ENCODE results near the gene PSME1.

Gene PSME1

DNA sequence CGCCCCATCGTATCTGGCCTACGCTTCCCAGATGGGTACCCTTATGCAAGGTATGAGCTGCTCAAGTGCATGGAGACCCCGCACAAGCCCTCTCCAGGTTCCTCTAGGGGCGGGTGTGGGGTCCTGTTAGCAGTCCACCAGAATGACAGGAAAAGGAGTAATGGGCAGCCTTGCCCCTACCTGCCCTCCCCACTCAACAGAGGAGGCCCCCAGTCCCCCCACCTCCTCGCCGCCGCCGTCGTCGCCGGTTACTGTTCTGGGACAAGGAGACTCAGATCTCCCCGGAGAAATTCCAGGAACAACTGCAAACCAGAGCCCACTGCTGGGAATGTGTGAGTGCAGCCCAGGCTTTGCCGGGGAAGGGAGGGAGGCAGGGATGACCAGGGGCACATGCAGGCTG, 41.9 kb downstream of the PSME1 start:
- DNase-seq: no peak

- no peak for DNase-seq
Measured at GRCh38 chr14:24178399-24179178, 42.6 kb downstream of the PSME1 start.

- no peak for DNase-seq
Measured at GRCh38 chr14:24179294-24179960, 43.4 kb downstream of the PSME1 start.

- DNase-seq: no peak
Measured at GRCh38 chr14:24179961-24180796, 44.2 kb downstream of the PSME1 start.

DNA sequence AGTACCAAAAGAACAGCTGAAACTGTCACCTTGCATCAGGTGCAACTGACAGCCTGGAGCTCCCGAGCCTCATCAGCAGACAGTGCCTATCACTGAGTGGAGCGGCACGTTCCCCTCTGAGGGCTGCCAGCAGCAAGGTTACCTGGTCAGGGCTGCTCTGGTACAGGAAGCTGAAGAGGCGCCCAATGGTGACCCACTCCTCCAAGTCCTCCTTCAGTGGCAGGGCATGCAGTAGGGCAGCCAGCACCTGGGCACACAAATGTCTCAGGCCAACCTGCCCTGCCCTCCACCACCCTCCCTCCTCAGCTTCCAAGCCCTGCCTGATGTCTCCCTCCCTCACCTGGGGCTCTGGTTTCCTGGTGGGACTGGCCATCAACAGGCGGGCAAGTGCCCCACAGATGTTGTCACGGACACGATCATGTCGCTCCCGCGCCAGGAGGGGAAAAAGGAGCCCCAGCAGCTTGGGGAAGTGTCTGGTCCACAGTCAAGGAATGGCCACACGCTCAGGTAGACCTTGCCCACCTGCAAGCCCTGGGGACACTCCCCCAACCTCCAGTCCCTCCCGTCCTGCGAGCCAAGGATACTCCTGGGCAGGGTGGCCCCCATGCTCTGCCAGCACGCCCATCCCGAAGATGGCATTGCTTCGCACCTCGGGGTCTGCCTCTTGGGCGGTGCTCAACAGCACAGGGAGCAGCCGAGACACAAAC, 45.5 kb downstream of the PSME1 start:
- no peak for DNase-seq

GRCh38 chr14:24182110-24182882, 46.3 kb downstream of the PSME1 start:
- DNase-seq: no peak

DNA sequence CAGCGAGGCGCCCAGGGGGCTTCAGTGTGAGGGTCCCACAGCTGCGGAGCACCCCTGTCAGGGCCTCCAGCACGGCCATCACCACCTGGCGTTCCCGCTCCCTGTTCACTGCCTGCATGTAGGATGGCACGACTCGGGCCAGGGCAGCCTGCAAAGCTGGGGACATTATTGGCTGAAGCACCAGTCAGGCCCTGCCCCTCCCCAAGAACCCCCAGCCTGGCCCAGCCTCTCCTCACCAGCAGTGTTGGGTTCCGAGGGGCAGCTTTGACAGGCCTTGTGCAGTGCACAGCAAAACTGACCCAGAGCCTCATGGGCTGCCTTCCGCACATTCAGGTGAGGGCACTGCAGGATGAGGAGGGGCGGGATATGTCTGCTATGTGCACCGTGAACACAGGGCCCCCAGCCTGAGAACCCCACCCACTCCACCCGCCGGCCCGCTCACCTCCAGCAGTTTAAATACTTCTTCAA, 47.1 kb downstream of the PSME1 start:
- DNase-seq: no peak

DNA sequence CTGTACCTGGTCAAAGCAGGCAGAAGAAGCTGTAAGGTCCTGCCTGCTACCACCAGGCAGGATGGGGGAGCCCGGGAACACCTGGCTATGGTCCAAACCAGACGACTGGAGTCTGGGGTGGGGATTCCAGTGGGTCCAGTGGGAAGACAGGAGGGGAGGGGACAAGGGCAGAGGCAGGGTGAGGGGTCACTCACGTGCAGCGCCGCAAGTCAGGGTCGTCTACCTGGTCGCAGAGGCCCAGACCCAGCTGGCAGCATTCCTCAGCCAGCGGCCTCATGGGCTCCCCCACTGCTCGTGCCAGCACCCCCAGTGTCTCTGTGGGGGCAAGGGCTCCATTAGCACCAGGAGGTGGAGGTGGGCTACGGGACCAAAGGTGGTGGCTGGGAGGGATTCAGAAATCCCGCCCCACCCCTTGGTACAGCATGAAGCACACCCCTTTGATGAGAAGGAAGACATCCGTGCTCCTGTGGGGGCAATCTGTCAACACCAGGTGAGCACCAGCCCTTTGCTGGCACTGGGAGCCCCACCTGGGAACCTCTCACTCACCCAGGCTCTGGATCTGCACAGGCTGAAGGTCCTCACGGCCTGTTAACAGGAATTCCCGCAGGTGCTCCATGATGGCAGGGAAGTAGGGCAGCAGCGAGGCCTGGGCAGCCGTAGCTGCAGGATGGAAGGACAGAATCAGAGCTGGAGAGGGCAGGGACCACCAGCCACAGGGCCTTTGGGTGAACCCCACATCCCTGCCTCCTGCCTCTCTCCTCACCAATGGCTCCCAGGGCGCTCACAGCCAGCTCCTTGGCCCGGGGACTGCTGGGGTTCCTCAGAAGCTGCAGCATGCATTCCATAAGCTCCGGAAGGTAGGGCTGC, 48.3 kb downstream of the PSME1 start:
- no peak for DNase-seq

DNA sequence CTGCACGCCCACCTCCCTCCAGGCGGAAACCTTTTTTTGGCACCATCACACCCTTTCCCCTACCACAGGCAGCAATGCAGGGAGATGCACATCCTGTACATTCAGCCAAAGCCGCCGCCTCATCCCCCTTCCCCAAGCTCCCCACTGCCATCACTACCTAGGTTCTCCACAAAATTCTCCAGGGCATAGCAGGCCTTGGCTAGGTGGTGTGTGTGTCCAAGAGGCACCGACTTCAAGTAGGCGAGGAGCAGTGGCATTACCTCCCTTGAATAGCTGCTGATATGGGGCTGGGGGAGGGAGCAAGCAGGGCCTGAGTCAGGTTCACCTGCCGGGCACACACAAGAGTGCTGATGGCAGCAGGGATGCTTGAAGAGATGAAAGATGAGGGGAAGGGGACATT, 49.0 kb downstream of the PSME1 start:
- no peak for DNase-seq

- no peak for DNase-seq
Measured at GRCh38 chr14:24185741-24186140, 49.7 kb downstream of the PSME1 start.

DNA sequence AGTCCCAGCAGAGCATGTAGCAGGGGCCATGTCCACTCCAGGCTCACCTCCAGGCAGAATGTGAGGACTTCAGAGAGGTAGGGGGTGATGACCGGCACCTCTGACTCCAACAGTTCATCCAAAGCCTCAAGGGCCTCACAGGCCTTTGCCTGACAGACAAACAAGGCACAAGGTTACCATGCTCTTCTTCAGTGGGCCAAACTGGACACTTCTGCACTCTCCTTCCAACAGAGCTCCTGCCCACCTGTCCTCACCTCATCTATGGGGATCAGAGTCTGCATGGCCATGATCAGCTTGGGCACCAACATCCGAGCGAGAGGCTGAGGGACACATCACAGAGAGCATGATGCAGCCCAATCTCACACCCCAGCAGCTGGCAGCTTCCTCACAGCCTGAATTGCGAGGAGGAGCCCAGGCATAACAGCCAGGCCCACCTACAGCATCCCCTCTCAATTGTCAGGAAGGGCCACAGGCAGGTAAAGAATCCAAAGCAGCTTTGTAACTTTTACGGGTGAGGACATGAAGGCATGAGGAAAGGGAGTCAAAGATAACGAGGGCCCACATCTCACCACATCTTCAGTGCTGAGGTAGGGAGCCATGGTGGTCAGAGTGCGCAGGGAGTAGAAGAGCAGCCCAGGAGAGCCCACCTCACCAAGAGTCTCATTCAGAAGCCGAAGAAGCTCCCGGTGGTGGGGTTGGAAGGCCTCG, 51.0 kb downstream of the PSME1 start:
- DNase-seq: no peak

- DNase-seq: no peak
Measured at GRCh38 chr14:24187539-24187915, 51.5 kb downstream of the PSME1 start.
